GM18502 (cell line): ENCODE data around the gene NHLRC2.
A peak's percentile ranks its signal among the peaks of the same experiment; 100 is the strongest.

Source experiments
- ATAC-seq: cut with Tn5 transposase; IDR thresholded peaks from one replicate; pipeline ENCODE4 v1.9.1; 2021; ENCODE audit warnings: mild to moderate bottlenecking; ENCODE audit not compliant: unreplicated experiment, poor library complexity

Gene NHLRC2

GRCh38 chr10:113905756-113906155 lies 51.3 kb downstream of the NHLRC2 start:
- no peak for ATAC-seq

- no peak for ATAC-seq
These were observed 52.7 kb downstream of the NHLRC2 start for GRCh38 chr10:113907166-113907565.

- ATAC-seq, result no peak
These were observed 53.8 kb downstream of the NHLRC2 start for GRCh38 chr10:113908236-113908635.

- no peak for ATAC-seq
These were observed 56.7 kb downstream of the NHLRC2 start for GRCh38 chr10:113911113-113911512.

- ATAC-seq, result no peak
These were observed 57.4 kb downstream of the NHLRC2 start for GRCh38 chr10:113911839-113912238.

GRCh38 chr10:113912582-113912981 lies 58.1 kb downstream of the NHLRC2 start:
- ATAC-seq, result no peak

GRCh38 chr10:113914956-113915355 lies 60.5 kb downstream of the NHLRC2 start:
- ATAC-seq, result no peak

GRCh38 chr10:113915540-113915939 lies 61.1 kb downstream of the NHLRC2 start:
- no peak for ATAC-seq

- ATAC-seq, result no peak
These were observed 61.6 kb downstream of the NHLRC2 start for GRCh38 chr10:113916053-113916452.

- no peak for ATAC-seq
These were observed 63.2 kb downstream of the NHLRC2 start for GRCh38 chr10:113917636-113918035.

GRCh38 chr10:113920114-113920513 lies 65.7 kb downstream of the NHLRC2 start:
- no peak for ATAC-seq

- no peak for ATAC-seq
These were observed 66.4 kb downstream of the NHLRC2 start for GRCh38 chr10:113920875-113921274.

- ATAC-seq, result no peak
These were observed 67.3 kb downstream of the NHLRC2 start for GRCh38 chr10:113921561-113922370.

- ATAC-seq, result peak; percentile 47
These were observed 68.5 kb downstream of the NHLRC2 start for GRCh38 chr10:113922787-113923570.

- no peak for ATAC-seq
These were observed 69.7 kb downstream of the NHLRC2 start for GRCh38 chr10:113924186-113924585.

GRCh38 chr10:113924664-113925063 lies 70.2 kb downstream of the NHLRC2 start:
- ATAC-seq, result no peak

GRCh38 chr10:113927440-113927839 lies 73.0 kb downstream of the NHLRC2 start:
- ATAC-seq, result no peak

- ATAC-seq, result no peak
These were observed 74.4 kb downstream of the NHLRC2 start for GRCh38 chr10:113928830-113929229.

GRCh38 chr10:113929522-113929921 lies 75.1 kb downstream of the NHLRC2 start:
- ATAC-seq, result no peak

- ATAC-seq, result no peak
These were observed 76.1 kb downstream of the NHLRC2 start for GRCh38 chr10:113930482-113931057.

- ATAC-seq, result no peak
These were observed 78.4 kb downstream of the NHLRC2 start for GRCh38 chr10:113932854-113933253.
